WI38 (cell line): ENCODE measurements around the gene EPB41.
A peak's percentile ranks its signal among the peaks of the same experiment; 100 is the strongest.

Source experiments
- H3K4me3 ChIP-seq: 2 replicates; pipeline ENCODE4 v1.5.1; 2011; ENCODE audit warnings: low read depth, mild to moderate bottlenecking, control low read depth, low read length
- TF ChIP-seq, protein P1 (sequence below): IDR thresholded peaks from 2 replicates; pipeline ENCODE4 v1.5.1; 2012; ENCODE audit warnings: low read depth, mild to moderate bottlenecking, control low read depth, low read length

Gene EPB41

DNA sequence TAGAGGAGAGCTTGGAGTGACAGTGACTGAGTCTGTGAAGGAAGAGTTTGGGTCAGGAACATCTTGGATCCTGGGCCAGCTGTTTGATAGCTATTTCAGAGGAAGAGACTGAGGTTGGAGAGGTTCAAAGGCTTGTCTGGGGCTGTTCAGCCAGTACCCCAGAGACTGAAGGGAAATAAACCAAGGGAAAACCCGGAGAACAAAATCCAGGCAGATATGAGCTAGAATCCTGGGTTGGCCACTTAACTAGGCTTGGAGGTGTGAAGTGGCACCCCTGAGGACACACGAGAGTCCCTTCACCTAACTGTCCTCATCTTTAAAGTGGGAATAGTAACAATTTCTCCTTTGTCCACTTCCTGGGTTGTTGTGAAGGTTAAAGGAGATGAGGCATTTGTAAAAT lies 23.1 kb upstream of the EPB41 start:
- no peak overlapping the region for H3K4me3 ChIP-seq
- TF ChIP-seq, protein P1, sequence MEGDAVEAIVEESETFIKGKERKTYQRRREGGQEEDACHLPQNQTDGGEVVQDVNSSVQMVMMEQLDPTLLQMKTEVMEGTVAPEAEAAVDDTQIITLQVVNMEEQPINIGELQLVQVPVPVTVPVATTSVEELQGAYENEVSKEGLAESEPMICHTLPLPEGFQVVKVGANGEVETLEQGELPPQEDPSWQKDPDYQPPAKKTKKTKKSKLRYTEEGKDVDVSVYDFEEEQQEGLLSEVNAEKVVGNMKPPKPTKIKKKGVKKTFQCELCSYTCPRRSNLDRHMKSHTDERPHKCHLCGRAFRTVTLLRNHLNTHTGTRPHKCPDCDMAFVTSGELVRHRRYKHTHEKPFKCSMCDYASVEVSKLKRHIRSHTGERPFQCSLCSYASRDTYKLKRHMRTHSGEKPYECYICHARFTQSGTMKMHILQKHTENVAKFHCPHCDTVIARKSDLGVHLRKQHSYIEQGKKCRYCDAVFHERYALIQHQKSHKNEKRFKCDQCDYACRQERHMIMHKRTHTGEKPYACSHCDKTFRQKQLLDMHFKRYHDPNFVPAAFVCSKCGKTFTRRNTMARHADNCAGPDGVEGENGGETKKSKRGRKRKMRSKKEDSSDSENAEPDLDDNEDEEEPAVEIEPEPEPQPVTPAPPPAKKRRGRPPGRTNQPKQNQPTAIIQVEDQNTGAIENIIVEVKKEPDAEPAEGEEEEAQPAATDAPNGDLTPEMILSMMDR: no peak

DNA sequence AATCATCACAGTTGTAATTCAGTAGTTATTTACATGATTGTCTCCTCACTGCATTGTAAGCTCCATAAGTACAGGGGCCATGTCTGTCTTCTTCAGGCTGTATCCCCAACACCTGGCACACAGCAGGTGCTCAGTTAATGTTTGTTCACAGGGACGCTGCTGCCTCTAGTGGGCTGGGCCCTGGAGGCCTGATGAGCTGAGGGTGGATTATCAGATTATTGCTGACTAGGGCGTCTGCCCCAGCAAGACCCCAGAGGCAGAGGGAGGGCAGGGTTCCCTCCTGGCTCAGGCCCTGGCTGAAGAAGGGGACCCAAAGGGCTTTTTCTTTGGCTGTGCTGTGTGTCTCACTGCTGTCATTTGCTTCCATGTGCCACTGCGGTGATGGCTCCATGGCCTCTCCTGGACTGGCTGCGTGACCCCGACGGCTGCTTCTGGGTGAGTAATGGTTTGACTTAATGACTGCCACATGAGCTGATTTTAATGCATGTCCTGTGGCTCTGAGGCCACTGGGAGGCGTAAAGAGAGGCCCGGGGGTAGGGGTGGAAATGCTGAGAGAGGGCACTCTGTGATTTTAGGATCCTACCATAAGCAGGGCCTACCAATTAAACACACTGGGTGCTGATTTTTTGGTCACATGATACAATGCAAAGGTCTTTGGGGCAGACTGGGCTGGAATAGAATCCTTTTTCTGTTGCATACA lies 20.8 kb upstream of the EPB41 start:
- TF ChIP-seq, protein P1: peak; percentile 31
- H3K4me3 ChIP-seq: no peak overlapping the region

DNA sequence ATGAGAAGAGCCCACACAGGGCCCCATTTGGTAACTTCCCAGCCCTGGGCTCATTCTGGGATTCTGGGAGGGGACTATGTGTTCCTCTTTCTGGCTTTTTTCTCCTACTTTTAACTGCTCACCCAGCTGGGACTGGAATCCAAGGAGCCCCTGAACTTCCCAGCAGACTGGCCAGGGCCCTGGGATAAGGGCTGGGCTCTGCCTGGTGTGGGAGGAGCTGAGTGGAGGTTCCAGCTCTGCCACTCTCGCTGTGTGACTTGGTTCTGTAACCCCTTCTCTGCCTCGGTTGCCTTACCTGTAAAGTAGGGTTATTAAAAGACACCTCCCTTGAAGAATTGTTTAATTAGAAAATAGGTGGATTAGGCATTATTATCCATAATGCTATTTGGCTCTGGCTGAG lies 19.6 kb upstream of the EPB41 start:
- TF ChIP-seq, protein P1: no peak

DNA sequence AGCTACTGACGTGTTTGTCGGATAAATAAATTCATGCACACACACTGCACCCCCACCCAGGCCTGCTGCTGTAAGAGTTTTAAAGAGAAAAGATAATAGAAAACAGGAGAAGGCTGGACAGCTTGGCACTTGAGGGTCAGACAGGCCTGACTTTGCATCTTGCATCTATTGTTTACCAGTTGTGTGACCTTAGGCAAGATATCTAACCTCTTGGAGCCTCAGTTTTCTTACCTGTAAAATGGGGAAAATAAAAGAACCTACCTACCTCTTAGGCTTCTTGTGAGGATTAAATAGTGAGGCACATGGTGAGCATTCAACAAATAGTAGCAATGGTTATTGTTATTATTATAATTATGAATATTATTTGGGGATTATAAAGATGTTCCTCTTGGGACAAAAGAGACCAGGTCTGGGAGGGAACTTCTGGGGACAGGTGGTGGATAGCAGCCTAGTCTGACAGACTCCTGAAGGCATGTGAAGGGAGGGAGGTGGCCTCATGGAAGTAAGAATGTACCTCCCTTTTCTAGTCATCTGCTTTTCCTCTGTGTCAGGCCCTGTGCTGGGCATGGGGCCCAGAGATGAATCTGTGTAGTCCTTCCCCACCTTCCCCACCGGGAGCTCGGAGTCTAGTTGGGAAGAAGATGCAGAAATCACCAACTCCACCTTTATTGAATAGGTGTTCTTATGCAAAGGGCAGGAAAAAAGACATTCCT lies 18.3 kb upstream of the EPB41 start:
- TF ChIP-seq, protein P1: no peak
- no peak overlapping the region for H3K4me3 ChIP-seq

More for the DNA sequence above, 19.6 kb upstream of the EPB41 start:
- H3K4me3 ChIP-seq: no peak overlapping the region

DNA sequence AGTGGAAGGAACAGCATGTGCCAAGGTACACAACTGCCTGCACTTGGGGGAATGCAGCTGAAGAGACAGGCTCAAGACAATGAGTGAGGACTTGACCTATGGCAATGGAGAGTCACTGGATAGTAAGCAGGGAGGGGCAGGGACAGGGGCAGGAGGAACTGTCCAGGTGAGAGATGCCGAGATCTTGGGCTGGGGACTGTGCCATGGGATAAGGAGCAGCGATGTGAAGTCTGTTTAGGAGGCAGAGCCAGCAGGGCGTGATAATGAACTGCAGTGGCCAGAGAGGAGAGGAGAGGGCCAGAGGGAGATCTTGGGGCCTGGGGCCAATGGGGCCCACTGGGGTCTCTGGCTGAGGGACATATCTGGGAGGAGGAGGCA lies 17.8 kb upstream of the EPB41 start:
- TF ChIP-seq, protein P1: no peak
- H3K4me3 ChIP-seq: no peak overlapping the region

DNA sequence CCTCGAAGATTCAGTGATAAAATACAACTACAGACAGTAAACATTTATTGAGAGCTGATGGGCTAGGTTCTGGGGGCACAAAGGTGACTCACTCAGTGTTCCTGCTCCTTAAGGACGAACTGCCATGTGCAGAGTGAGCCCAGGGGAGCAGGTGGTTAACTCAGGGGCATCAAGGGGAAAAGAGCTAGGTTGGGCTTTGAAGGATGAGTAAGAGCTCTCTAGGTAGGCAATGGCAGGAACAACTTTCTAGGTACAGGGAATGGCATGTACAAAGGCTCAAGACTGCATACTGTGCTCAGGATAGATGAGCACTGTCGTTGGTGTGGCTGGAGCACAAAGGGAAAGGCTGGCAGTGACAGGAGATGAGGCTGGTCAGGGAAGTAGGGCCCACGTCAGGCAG lies 16.6 kb upstream of the EPB41 start:
- TF ChIP-seq, protein P1: no peak
- H3K4me3 ChIP-seq: no peak overlapping the region

DNA sequence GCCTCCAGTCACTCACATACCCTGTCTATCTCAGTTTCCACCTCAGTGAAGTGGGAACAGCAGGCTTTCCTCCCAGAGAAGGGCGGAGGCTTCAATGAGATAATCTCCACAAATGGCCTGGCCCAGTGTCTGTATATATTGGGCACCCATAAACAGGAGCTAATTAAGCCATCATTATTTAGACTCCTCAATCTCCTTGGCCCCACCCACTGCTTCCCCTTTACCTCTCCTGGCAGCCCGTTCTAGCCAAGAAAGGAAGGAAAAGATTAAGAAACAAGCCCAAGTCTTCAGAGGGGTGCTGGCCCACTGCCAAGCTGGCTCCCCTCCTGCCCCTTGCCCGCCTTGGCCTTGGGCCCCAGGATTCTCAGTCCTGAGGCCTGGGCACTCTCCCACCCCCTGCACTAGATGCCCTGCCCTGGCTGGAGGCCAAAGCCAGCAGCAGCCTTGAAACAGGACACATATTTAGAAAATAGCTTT lies 15.9 kb upstream of the EPB41 start:
- H3K4me3 ChIP-seq: no peak overlapping the region
- TF ChIP-seq, protein P1: no peak
